GM12878 (cell line): ENCODE data around the gene SPIN1. TPM values are rescaled to one million over a fixed set of nuclear protein-coding genes. Genes with fewer than 3 reads are reported as not detected.

Experiments
- ATAC-seq: fragments of 200-7000 bp; cut with Tn5 transposase; 3 replicates; pipeline ENCODE4 v1.9.1; 2020; ENCODE audit warnings: mild to moderate bottlenecking, moderate library complexity
- BruUV-seq: library from RNA; stranded (reverse); fragments of 400-500 nt; replicated peaks from 2 replicates; lab custom pipeline; 2021; lab: Mats Ljungman, UMichigan
- CTCF ChIA-PET: fragments of 300-600 bp; sonication (Branson Sonifier 250); formaldehyde crosslinking; extraction: SDS; loops from one replicate; lab custom pipeline; 2021; ENCODE audit warnings: inconsistent platforms; lab: Yijun Ruan, JAX
- POLR2A ChIA-PET: fragments of 350-600 bp; formaldehyde crosslinking; extraction: SDS; loops from one replicate; lab custom pipeline; 2021; ENCODE audit warnings: inconsistent platforms; lab: Charles Lee
- RAD21 ChIA-PET: fragments of 300-600 bp; sonication (Branson Sonifier 250); formaldehyde crosslinking; loops from one replicate; lab custom pipeline; 2023; ENCODE audit warnings: antibody characterized with exemption; ENCODE audit not compliant: unreplicated experiment; lab: Charles Lee
- SMC1A ChIA-PET: fragments of 300-600 bp; sonication (Branson Sonifier 250); formaldehyde crosslinking; loops from one replicate; lab custom pipeline; 2023; ENCODE audit not compliant: unreplicated experiment, uncharacterized antibody; lab: Charles Lee
- DNase-seq: peaks from one replicate; pipeline ENCODE4 v3.0.0-alpha.2; 2011; ENCODE audit warnings: low read depth, low spot score
- FAIRE-seq: peaks from 3 replicates; lab custom pipeline; 2011; peaks lifted over from hg19 to GRCh38; lab: Jason Lieb, UNC
- H2AFZ ChIP-seq: 2 replicates; pipeline ENCODE4 v1.6.0; 2011; ENCODE audit warnings: low read depth, low read length, control low read depth; ENCODE audit not compliant: control insufficient read depth
- H3K27ac ChIP-seq: 2 replicates; pipeline ENCODE4 v1.5.1; 2011; ENCODE audit warnings: control low read depth; ENCODE audit not compliant: control insufficient read depth, insufficient read depth
- H3K27me3 ChIP-seq, 2 experiments: replicated peaks in 1 of 2; 2 replicates each; pipeline versions ENCODE4 v1.6.0 to v1.6.1; 2011; ENCODE audit warnings: low read length in 1 of 2; ENCODE audit not compliant: control insufficient read depth in 2 of 2, insufficient read depth in 2 of 2
- H3K36me3 ChIP-seq, 2 experiments: 2 replicates each; pipeline ENCODE4 v1.5.1; 2011; ENCODE audit warnings: low read length in 1 of 2; ENCODE audit not compliant: control insufficient read depth in 2 of 2, insufficient read depth in 2 of 2
- H3K4me1 ChIP-seq: 2 replicates; pipeline ENCODE4 v1.6.1; 2011; ENCODE audit warnings: mild to moderate bottlenecking, low read length, moderate library complexity, mixed read lengths; ENCODE audit not compliant: control insufficient read depth, insufficient read depth
- H3K4me2 ChIP-seq: 2 replicates; pipeline ENCODE4 v1.6.0; 2011; ENCODE audit warnings: control low read depth; ENCODE audit not compliant: control insufficient read depth, insufficient read depth
- H3K4me3 ChIP-seq: fragments of 200-600 bp; sonication (generic); 2 replicates; pipeline ENCODE4 v1.5.1; 2016
- H3K79me2 ChIP-seq: 2 replicates; pipeline ENCODE4 v1.6.0; 2011; ENCODE audit warnings: low read length; ENCODE audit not compliant: control insufficient read depth, insufficient read depth
- H3K9ac ChIP-seq: 2 replicates; pipeline ENCODE4 v1.8.0; 2011; ENCODE audit warnings: low read length, control low read depth, mixed read lengths; ENCODE audit not compliant: control insufficient read depth, insufficient read depth
- H3K9me3 ChIP-seq: replicated peaks from 3 replicates; pipeline ENCODE4 v1.5.1; 2011; ENCODE audit warnings: mild to moderate bottlenecking, low read length; ENCODE audit not compliant: control insufficient read depth, insufficient read depth
- H4K20me1 ChIP-seq: 2 replicates; pipeline ENCODE4 v1.6.0; 2011; ENCODE audit not compliant: control insufficient read depth, insufficient read depth
- CBX3 ChIP-seq: fragments of 200-600 bp; sonication (generic); IDR thresholded peaks from 2 replicates; pipeline ENCODE4 v1.6.1; 2016; ENCODE audit warnings: low read depth, borderline replicate concordance
- CHD2 ChIP-seq: IDR thresholded peaks from 2 replicates; pipeline ENCODE4 v1.6.1; 2011; ENCODE audit warnings: low read depth, low read length, improper control_type of control experiment, borderline replicate concordance
- EED ChIP-seq: sonication (generic); IDR thresholded peaks from 2 replicates; pipeline ENCODE4 v1.6.1; 2016; ENCODE audit warnings: antibody characterized with exemption, low read depth
- ESRRA ChIP-seq: IDR thresholded peaks from 2 replicates; pipeline ENCODE4 v1.6.1; 2012; ENCODE audit warnings: mild to moderate bottlenecking, low read length, improper control_type of control experiment
- RCOR1 ChIP-seq: conservative IDR thresholded peaks from 2 replicates; pipeline ENCODE4 v1.6.1; 2012; ENCODE audit warnings: low read depth, low read length, improper control_type of control experiment
- SREBF2 ChIP-seq: IDR thresholded peaks from 2 replicates; pipeline ENCODE4 v1.6.1; 2012; ENCODE audit warnings: mild to moderate bottlenecking, low read length
- ZSCAN29 ChIP-seq: fragments of 450-650 bp; IDR thresholded peaks from 2 replicates; pipeline ENCODE4 v1.6.1; 2017; ENCODE audit warnings: mild to moderate bottlenecking, moderate library complexity
- WGBS: methylation state at CpG from one replicate; pipeline ENCODE4 v1.1.6; 2016; ENCODE audit warnings: low lambda C conversion rate; ENCODE audit not compliant: insufficient replicate concordance, insufficient coverage; ENCODE audit errors: missing lambda C conversion rate; 5-methylcytosine and 5-hydroxymethylcytosine counted together
- in situ Hi-C: fragments of 300-500 bp; cut with MboI; formaldehyde crosslinking; loops from 9 replicates; pipeline ENCODE4 v1.14.3; 2018; ENCODE audit warnings: mixed read lengths
- intact Hi-C: fragments of 100-400 bp; cut with micrococcal nuclease; formaldehyde crosslinking; loops from one replicate; pipeline ENCODE4 v1.14.2; 2022; ENCODE audit not compliant: unreplicated experiment
- polyA plus RNA-seq, 11 experiments: library from polyadenylated mRNA; depleted of rRNA in 4 of 11; unstranded in 6 of 11; stranded (reverse) in 5 of 11; fragments of >200 nt; fragmentation: Nextera tagmentation in 4 of 11; fragmentation: Illumina TruSeq in 1 of 11; extraction: Ambion mirVana in 4 of 11; extraction: Trizol in 1 of 11; gene quantifications; 1 replicate in 1 of 11; 2 replicates in 10 of 11; pipeline versions ENCODE4 v1.2.1 to v1.2.3, GENCODE V29; 2011 to 2016; ENCODE audit warnings: inconsistent platforms in 2 of 11, missing spikeins in 2 of 11, low read depth in 1 of 11
- total RNA-seq, 4 experiments: library from RNA; depleted of rRNA in 3 of 4; stranded (reverse); fragments of >200 nt in 3 of 4; fragmentation: Illumina TruSeq in 1 of 4; extraction: Trizol in 1 of 4; gene quantifications; 2 replicates each; pipeline versions ENCODE4 v1.2.1 to v1.2.3, GENCODE V29; 2013 to 2021
- TF ChIP-seq, protein P1 (sequence below): IDR thresholded peaks from 2 replicates; pipeline ENCODE4 v1.6.1; 2011; ENCODE audit warnings: low read depth, low read length, improper control_type of control experiment, borderline replicate concordance

Gene SPIN1
- total and polyA plus RNA-seq, 10 of the 15 experiments (the other 5 are each of a cell fraction or from before 2014, with no cell fraction given) = 6.6 to 30.3 (median 17.1) TPM

DNA sequence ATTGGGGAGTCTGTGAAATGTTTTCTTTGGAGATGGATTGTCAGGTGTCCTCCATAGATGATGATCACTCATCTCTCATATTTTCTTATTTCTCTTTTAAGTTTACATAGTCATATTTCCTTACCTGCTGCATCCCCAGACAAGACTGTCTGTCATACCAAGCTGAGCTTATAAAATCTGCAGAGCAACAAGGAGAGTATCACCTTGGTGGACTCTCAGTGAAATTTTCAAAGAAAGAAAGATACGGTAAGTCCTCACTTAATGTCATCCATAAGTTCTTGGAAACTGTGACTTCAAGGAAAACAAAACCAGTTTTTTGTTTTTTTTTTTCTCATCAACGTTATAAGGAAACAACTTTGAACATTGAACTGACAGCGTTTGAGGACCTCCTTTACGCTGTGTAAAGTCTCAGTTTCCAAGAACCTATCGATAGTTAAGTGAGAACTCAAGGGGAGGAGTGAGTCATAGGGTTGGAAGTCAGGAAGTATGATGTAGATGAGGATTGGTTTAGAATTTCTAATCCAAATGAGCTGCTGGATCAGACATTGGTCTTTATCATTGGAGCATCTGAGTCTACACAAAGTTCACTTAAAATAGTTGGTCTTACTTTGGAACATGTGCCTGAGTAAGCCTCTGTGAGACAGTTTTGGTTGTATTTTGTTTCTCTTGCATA, 45.5 kb downstream of the SPIN1 start:
- in situ Hi-C loops = no loop called here
- WGBS = 31% methylated on average over 5 of the region's 5 CpGs
- DNase-seq (no peak), ATAC-seq (no peak), FAIRE-seq (no peak)
- intact Hi-C loops = no loop called here
- POLR2A ChIA-PET = no interaction called here
- Histone ChIP-seq H3K36me3 (peaks cover 0 to 5% of the 10 kb centered on the region in 2 experiments; a peak in 3 of 4 replicates), H3K27me3 (no peaks in the 10 kb centered on the region), H3K4me2 (no peak overlapping the region), H3K4me1 (no peaks in the 10 kb centered on the region), H4K20me1 (no peaks in the 10 kb centered on the region), H3K9me3 (no peaks in the 10 kb centered on the region), H3K79me2 (no peaks in the 10 kb centered on the region), H2AFZ (no peak overlapping the region), H3K4me3 (no peak overlapping the region), H3K9ac (no peak overlapping the region), H3K27ac (no peak overlapping the region)
- SMC1A ChIA-PET = interaction anchor here (0.8 to 1.2 kb wide), 5 partner anchors 11 to 66 kb away, joined by 3 to 4 read pairs (median 3); no protein-coding TSS in a partner anchor
- CTCF ChIA-PET = interaction anchor here (1.5 kb wide), 1 partner anchor 24 kb away, joined by 3 read pairs; no protein-coding TSS in a partner anchor
- RAD21 ChIA-PET = no interaction called here
- no peak for TF ChIP-seq RCOR1
- TF ChIP-seq EED = no peak
- no peak for TF ChIP-seq CHD2
- no peak for TF ChIP-seq SREBF2
- no peak for TF ChIP-seq CBX3
- TF ChIP-seq ZSCAN29 = no peak
- no peak for TF ChIP-seq ESRRA
- TF ChIP-seq, protein P1, sequence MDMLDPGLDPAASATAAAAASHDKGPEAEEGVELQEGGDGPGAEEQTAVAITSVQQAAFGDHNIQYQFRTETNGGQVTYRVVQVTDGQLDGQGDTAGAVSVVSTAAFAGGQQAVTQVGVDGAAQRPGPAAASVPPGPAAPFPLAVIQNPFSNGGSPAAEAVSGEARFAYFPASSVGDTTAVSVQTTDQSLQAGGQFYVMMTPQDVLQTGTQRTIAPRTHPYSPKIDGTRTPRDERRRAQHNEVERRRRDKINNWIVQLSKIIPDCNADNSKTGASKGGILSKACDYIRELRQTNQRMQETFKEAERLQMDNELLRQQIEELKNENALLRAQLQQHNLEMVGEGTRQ = no peak
- BruUV-seq = no TSS peak
